H54 (cell line): Measurements from ENCODE around the gene RELB.

Source experiments
- DNase-seq: peaks from one replicate; pipeline ENCODE4 v3.0.0; 2011; ENCODE audit warnings: low spot score, mixed read lengths; ENCODE audit not compliant: insufficient read length
- FAIRE-seq: peaks from 3 replicates; lab custom pipeline; 2011; peaks lifted over from hg19 to GRCh38; lab: Jason Lieb, UNC
- POLR2A ChIP-seq: IDR thresholded peaks from 2 replicates; pipeline ENCODE4 v1.6.1; 2011; ENCODE audit warnings: low read depth, mild to moderate bottlenecking, low read length

RELB gene

GRCh38 chr19:45049073-45049736 lies 47.9 kb downstream of the RELB start:
- no peak for DNase-seq
- no peak for TF ChIP-seq POLR2A
- no peak for FAIRE-seq

- FAIRE-seq (no peak), DNase-seq (no peak)
- TF ChIP-seq POLR2A = no peak
Observed at GRCh38 chr19:45050036-45050435, 48.8 kb downstream of the RELB start.

- no peak for TF ChIP-seq POLR2A
- no peak for DNase-seq
- FAIRE-seq = no peak
Observed at GRCh38 chr19:45051929-45052579, 50.8 kb downstream of the RELB start.

GRCh38 chr19:45056831-45057230 lies 55.6 kb downstream of the RELB start:
- DNase-seq (no peak), FAIRE-seq (no peak)
- no peak for TF ChIP-seq POLR2A

DNA sequence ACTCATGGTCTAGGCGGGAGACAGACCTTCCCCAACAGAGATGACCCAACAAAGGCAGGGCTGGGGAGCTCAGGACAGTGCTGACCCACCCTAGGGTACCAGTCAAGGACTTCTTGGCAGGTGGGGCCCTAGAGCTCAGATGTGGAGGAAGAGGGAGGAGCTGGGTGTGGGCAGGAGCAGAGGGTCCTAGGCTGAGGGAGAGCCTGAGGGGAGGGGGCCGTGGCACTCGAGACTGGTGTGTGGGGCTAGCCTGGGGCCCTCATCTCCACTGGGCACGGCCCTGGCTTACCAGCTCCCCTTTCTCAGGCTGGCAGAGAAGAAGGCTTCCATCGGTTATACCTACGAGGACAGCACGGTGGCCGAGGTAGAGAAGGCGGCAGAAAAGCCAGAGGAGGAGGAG lies 56.2 kb downstream of the RELB start:
- no peak for FAIRE-seq
- DNase-seq = no peak
- TF ChIP-seq POLR2A = no peak

DNA sequence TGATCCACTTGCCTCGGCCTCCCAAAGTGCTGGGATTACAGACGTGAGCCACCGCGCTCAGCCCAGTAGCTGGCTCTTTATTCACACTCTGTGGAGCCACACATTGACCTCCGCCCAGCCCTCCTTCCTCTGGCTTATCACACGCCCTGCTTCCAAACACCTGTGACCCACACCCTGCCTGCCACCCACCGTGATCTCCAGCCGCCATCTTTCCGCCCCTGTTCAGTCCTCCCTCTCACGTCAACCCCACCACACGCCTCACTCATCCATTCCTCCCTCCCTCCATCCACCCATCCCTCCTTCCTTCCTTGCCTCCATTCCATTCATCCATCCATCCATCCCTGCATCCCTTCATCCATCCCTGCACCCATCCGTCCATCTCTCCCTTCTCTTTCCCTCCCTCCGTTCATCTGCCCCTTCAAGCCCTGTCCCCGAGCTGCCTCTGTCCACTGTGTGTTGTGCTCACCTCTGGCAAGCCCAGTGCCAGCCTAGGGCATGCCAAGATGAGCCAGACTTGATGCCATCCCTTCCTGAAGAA lies 57.4 kb downstream of the RELB start:
- no peak for TF ChIP-seq POLR2A
- FAIRE-seq (no peak), DNase-seq (no peak)

DNA sequence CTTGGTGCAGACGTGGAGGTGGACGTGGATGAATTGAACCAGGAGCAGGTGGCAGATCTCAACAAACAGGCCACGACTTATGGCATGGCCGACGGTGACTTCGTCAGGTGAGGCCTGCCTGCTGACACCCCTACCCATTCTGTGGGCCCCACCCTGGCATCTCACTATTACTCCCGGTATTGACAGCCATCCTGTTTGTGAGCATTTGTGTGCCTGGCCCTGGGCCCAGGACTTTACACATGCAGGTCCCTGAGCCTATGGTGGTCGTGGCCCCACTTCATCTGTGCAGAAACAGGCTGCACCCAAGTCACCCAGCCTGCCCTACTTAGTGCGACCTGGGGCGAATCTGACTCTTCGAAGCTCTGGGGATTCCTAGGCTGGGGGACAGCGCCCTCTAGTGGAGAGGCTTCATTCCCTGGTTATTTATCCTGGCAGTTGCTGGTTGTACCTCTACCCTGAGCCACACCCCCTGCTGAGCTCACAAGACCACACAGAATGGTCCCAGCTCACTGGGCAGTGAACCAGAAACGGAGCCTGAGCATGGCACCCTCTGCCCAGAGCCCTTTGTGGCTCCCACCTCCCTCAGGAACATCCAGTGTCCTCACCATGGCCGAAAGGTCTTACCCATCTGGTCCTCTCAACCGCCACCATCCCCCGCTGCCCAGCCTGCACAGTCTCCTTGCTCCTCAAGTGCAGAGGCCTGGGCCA lies 58.1 kb downstream of the RELB start:
- FAIRE-seq = no peak
- no peak for TF ChIP-seq POLR2A
- DNase-seq = peak; percentile 70

- no peak for TF ChIP-seq POLR2A
- DNase-seq (no peak), FAIRE-seq (no peak)
Observed at GRCh38 chr19:45061965-45062364, 60.7 kb downstream of the RELB start.

GRCh38 chr19:45063851-45064801 lies 62.9 kb downstream of the RELB start:
- TF ChIP-seq POLR2A = no peak
- FAIRE-seq (no peak), DNase-seq (no peak)

DNA sequence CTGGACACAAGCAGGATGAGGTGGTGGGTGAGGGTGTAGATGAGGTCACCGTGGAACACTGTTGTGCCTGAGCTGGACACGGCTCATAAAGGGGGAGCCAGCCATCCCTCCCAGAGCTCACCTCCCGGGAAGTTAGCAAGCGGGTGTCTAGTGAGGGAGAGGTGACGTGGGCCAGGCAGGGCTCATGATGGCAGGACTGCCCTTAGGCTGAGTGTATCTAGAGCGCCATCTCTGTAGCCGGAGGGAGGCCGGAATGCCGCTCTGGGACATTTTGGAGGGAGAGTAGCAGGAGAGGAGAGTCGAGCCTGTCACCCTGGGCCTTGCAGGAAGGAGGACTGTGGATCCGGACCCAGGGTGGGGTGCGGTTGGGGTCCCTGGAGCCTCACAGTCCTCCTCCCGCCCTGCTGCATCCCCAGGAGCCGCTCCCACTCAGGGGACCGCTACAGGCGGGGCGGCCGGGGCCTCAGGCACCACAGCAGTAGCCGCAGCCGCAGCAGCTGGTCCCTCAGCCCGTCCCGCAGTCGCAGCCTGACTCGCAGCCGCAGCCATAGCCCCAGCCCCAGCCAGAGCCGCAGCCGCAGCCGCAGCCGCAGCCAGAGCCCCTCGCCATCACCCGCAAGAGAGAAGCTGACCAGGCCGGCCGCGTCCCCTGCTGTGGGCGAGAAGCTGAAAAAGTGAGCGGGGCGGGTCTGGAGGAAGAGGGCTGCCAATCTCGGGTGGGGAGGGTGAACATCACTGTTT lies 65.8 kb downstream of the RELB start:
- no peak for TF ChIP-seq POLR2A
- DNase-seq (no peak), FAIRE-seq (no peak)

DNA sequence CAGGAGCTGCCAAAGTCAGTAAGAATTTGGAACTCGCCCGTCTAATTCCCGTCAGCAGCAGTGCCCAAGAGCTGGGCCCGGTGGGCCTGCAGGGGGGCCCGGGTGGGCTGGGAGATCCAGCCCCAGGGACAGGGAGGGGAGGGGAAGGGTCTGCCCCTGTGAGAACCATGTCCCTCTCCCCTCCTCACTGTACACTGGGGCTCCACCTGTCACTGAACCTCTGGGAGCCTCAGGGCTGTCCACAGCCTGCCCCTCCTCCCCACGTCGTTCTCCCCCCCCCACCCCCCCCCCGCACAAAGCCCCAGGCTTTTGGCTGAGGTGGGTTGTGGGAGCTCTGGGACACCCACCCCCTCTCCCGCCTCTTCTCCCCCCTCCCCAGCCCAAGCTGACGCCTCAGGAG lies 66.8 kb downstream of the RELB start:
- no peak for TF ChIP-seq POLR2A
- DNase-seq (no peak), FAIRE-seq (no peak)

DNA sequence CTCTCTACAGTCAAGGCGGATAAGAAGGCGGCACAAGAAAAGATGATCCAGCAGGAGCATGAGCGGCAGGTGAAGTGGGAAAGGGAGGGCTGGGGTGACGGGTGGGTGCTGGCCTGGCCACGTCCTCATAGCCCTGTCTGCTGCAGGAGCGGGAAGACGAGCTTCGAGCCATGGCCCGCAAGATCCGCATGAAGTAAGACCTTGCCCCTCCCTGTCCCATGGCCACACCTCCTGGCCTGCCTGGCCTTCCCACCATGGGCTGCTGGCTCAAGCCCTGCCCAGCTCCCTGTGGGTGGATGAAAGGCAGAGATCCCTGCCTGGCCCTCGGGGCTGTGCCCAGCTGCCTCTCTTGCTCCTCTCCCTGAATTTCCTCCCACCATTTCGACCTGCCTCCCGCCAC lies 67.8 kb downstream of the RELB start:
- no peak for TF ChIP-seq POLR2A
- FAIRE-seq (no peak), DNase-seq (peak; percentile 62)

DNA sequence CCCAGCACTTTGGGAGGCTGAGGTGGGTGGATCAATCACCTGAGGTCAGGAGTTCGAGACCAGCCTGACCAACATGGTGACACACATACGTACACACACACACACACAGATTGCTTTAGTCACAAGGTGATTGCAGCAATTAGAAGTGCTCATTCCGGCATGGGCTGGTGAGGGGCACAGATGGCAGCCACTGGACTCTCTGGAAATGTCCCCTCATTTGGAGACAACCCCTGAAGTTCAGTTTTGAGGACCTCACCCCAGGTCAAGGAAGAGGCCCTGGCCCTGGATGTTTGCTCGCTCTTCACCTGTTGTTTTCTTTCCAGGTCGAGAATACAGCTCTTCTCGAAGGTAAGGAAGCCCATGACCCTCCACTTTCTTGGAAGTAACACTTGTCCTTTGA lies 69.0 kb downstream of the RELB start:
- no peak for TF ChIP-seq POLR2A
- DNase-seq (no peak), FAIRE-seq (no peak)
